ENCODE results near the gene RFTN1.
A peak's percentile ranks its signal among the peaks of the same experiment; 100 is the strongest.

The RFTN1 gene

DNA sequence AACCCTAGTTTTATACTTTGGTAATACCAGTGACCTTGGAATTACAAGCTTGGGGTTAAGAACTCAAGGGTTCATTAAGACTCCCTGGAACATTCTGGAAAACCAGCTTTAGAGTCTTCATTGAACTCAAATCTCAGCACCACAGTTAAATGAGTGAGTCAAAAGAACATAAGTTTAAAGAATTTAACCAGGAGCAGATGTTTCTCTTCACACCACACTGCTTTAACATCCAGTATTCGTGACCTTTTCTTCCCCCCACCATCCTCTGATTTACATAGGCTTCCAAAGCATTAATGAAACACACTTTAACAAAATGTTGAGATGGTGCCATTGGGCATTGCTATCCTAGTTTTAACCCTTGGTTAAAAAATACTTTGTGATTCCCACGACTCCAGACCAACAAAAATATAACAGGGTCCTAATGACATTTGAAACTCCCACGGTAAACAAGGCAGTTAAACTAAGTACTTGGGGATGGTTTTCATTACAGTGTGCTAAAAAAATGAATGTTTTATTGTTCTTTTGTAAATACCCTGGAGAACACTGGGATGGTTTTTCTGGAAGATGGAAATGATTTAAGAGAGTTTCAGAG lies 124.6 kb downstream of the RFTN1 start:
- TF ChIP-seq, protein P1, sequence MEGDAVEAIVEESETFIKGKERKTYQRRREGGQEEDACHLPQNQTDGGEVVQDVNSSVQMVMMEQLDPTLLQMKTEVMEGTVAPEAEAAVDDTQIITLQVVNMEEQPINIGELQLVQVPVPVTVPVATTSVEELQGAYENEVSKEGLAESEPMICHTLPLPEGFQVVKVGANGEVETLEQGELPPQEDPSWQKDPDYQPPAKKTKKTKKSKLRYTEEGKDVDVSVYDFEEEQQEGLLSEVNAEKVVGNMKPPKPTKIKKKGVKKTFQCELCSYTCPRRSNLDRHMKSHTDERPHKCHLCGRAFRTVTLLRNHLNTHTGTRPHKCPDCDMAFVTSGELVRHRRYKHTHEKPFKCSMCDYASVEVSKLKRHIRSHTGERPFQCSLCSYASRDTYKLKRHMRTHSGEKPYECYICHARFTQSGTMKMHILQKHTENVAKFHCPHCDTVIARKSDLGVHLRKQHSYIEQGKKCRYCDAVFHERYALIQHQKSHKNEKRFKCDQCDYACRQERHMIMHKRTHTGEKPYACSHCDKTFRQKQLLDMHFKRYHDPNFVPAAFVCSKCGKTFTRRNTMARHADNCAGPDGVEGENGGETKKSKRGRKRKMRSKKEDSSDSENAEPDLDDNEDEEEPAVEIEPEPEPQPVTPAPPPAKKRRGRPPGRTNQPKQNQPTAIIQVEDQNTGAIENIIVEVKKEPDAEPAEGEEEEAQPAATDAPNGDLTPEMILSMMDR (IDR thresholded peaks at IDR 0.05; ENCODE audit: control insufficient read depth, insufficient read depth, low read depth, low read length, missing control alignments), result no peak
- DNase-seq (ENCODE audit: low read depth), result peak; percentile 70
- H3K4me3 ChIP-seq (ENCODE audit: control insufficient read depth, low read depth, low read length), result no peak overlapping the region

DNA sequence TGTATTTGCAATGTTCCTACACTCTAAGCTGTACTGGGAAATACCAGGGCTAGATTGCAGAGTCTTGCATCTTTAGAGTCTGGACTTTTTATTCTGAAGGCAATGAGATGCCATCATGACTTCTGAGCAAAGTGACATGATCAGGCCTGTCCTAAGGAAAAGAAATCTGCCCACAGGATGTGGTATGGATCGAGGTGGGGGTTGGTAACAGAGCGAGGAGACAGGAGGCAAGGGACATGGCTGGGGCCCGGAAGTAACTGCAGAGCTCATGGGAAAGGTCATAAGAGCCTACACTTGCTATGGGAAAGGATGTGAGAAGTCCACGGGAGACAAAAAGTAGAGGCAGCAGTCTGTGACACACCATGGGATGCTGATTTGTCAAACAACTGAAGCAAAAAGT lies 126.9 kb downstream of the RFTN1 start:
- no peak overlapping the region for H3K4me3 ChIP-seq (ENCODE audit: control insufficient read depth, low read depth, low read length)
- DNase-seq (ENCODE audit: low read depth), result no peak
- TF ChIP-seq, protein P1 (IDR thresholded peaks at IDR 0.05; ENCODE audit: control insufficient read depth, insufficient read depth, low read depth, low read length, missing control alignments), result no peak

DNA sequence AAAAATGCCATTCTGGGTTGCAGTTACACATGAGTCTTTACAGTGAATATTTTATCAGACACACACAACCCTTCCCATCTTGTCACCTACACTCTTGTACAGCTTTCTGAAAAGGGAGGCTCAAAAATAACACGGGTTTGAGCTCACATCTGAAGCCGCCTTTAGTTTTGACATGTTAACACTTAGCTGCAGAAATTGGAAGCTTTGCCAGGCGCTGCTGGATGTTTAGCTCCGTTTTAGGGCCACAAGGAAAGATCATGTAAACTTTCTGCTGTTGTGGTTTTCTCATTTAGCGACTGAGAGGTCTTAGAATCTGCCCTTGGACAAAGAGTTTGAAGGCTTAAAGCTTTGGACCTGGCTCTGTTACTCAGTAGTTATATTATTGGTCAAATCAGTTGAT lies 128.3 kb downstream of the RFTN1 start:
- H3K4me3 ChIP-seq (ENCODE audit: control insufficient read depth, low read depth, low read length), result no peak overlapping the region
- TF ChIP-seq, protein P1 (IDR thresholded peaks at IDR 0.05; ENCODE audit: control insufficient read depth, insufficient read depth, low read depth, low read length, missing control alignments), result no peak
- DNase-seq (ENCODE audit: low read depth), result no peak

DNA sequence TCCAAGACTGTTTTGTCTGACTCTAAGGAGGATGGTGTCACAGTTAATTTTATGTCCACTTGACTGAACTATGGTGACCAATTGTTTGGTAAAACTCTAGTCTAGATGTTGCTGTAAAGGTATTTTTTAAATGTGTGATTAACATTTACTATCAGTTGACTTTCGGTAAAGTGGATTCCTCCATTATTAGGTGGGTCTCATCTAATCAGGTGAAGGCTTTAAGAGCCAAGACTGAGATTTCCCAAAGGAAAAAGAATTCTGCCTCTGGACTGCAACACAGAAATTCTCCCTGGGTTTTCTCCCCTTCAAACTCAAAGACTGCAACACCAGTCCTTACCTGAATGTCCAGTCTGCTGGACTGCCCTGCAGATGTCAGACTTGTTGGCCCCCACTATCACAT lies 129.6 kb downstream of the RFTN1 start:
- H3K4me3 ChIP-seq (ENCODE audit: control insufficient read depth, low read depth, low read length), result no peak overlapping the region
- TF ChIP-seq, protein P1 (IDR thresholded peaks at IDR 0.05; ENCODE audit: control insufficient read depth, insufficient read depth, low read depth, low read length, missing control alignments), result no peak
- DNase-seq (ENCODE audit: low read depth), result no peak

DNA sequence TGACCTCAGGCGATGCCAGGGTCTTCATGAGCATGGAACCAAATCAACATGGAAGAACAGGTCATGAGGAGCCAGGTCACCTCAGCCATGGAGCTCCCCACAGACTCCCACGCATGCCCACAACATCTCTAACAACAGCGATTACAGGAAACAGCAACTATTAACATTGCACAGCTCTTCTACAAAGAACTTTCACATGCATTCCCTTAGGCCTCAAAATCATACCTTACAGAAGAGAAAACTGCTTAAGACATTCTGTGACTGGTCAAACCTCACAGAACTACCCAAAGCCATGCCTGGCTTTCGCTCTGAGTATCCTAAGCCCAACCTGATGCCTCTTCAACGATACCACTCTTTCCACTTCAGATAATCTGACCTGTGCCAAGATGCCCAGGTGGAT lies 130.7 kb downstream of the RFTN1 start:
- no peak for DNase-seq (ENCODE audit: low read depth)
- no peak overlapping the region for H3K4me3 ChIP-seq (ENCODE audit: control insufficient read depth, low read depth, low read length)
- TF ChIP-seq, protein P1 (IDR thresholded peaks at IDR 0.05; ENCODE audit: control insufficient read depth, insufficient read depth, low read depth, low read length, missing control alignments), result no peak

DNA sequence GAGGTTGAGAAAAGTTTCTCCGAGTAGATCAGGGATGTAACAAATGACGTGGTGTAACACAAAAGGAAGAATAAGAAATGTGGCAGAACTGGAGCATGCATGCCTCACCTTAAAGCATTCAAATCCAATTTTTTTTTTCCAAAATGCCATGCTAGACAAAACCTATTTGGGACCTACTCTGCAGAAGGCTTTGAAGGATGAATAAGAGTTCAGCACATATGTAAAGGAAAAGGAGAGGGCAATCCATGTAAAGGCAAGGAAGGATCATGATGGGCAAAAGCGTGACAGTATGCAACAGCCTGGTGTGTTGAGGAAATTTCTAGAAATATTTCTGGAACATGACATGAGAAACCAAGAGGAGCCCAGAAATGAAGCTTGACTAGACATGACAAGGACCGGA lies 132.1 kb downstream of the RFTN1 start:
- TF ChIP-seq, protein P1 (IDR thresholded peaks at IDR 0.05; ENCODE audit: control insufficient read depth, insufficient read depth, low read depth, low read length, missing control alignments), result no peak
- no peak for DNase-seq (ENCODE audit: low read depth)
- no peak overlapping the region for H3K4me3 ChIP-seq (ENCODE audit: control insufficient read depth, low read depth, low read length)

DNA sequence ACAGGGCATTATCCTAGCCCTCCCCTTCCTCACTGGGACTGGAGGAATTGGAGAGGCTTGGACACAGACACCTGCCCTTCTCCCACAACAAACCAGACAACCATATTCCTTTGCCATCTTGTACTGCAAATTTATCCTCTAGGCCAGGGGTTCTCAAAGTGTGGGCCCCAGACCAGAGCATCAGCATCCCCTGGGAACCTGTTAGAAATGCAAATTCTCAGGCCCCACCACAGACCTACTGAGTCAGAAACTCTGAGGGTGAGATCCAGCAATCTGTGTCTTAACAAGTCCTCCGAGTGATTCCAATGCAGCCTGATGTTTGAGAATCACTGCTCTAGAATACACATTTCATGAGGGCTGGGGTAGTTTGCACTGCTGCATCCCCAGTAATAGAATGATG lies 133.1 kb downstream of the RFTN1 start:
- TF ChIP-seq, protein P1 (IDR thresholded peaks at IDR 0.05; ENCODE audit: control insufficient read depth, insufficient read depth, low read depth, low read length, missing control alignments), result no peak
- DNase-seq (ENCODE audit: low read depth), result no peak
- no peak overlapping the region for H3K4me3 ChIP-seq (ENCODE audit: control insufficient read depth, low read depth, low read length)

Data from AG09309 (cell line).